NCI-H526 treated with DMSO at 0.1 percent for 48 hours (cell line): ENCODE results near the gene RAB37.

Experiments used
- DNase-seq: peaks from one replicate; lab custom pipeline; 2025; lab: John Stamatoyannopoulos, UW

The RAB37 gene

GRCh38 chr17:74728033-74728701 is 8.9 kb upstream of the RAB37 start:
- no peak for DNase-seq

- no peak for DNase-seq
These were observed 8.4 kb upstream of the RAB37 start for GRCh38 chr17:74728702-74729075.

GRCh38 chr17:74729368-74729767 is 7.7 kb upstream of the RAB37 start:
- DNase-seq = no peak

- DNase-seq = no peak
These were observed 7.2 kb upstream of the RAB37 start for GRCh38 chr17:74729866-74730265.

- DNase-seq = no peak
These were observed 6.3 kb upstream of the RAB37 start for GRCh38 chr17:74730491-74731346.

- no peak for DNase-seq
These were observed 5.8 kb upstream of the RAB37 start for GRCh38 chr17:74731347-74731605.

GRCh38 chr17:74732042-74732867 is 4.8 kb upstream of the RAB37 start:
- no peak for DNase-seq

- no peak for DNase-seq
These were observed 3.5 kb upstream of the RAB37 start for GRCh38 chr17:74733365-74734122.

- DNase-seq = no peak
These were observed 2.8 kb upstream of the RAB37 start for GRCh38 chr17:74734256-74734655.

- DNase-seq = no peak
These were observed 419 bp downstream of the RAB37 start for GRCh38 chr17:74737299-74738050.

GRCh38 chr17:74738051-74738996 is 1.3 kb downstream of the RAB37 start:
- no peak for DNase-seq

GRCh38 chr17:74739227-74739831 is 2.3 kb downstream of the RAB37 start:
- no peak for DNase-seq

GRCh38 chr17:74740173-74740572 is 3.1 kb downstream of the RAB37 start:
- DNase-seq = no peak

- no peak for DNase-seq
These were observed 3.8 kb downstream of the RAB37 start for GRCh38 chr17:74740641-74741387.

GRCh38 chr17:74742153-74742515 is 5.1 kb downstream of the RAB37 start:
- no peak for DNase-seq

GRCh38 chr17:74742978-74743545 is 6.0 kb downstream of the RAB37 start:
- no peak for DNase-seq

GRCh38 chr17:74743755-74744154 is 6.7 kb downstream of the RAB37 start:
- DNase-seq = no peak

- DNase-seq = no peak
These were observed 7.3 kb downstream of the RAB37 start for GRCh38 chr17:74744349-74744713.
